Hematopoietic multipotent progenitor cell (in vitro differentiated cells): ENCODE measurements around the gene ADIPOR2. TPM values are rescaled to one million over a fixed set of nuclear protein-coding genes. Genes with fewer than 3 reads are reported as not detected.

Experiments used
- small RNA-seq: library from RNA; depleted of rRNA; stranded (forward); fragments of <200 nt; gene quantifications from one replicate; pipeline ENCODE3, GENCODE V24; 2012
- total RNA-seq: library from RNA; depleted of rRNA; stranded (reverse); fragments of >200 nt; gene quantifications from one replicate; pipeline ENCODE4 v1.2.3, GENCODE V29; 2012

ADIPOR2 gene
- total RNA-seq, 1 donor, result 20.2 TPM

Small RNAs within 50 kb of the gene (small RNA-seq; reads per million reads assigned to genes)
- gene MIR3649, result not detected

Other genes starting within 250 kb of the ADIPOR2 start
- gene FBXL14, start 96.5 kb upstream of the ADIPOR2 start, total RNA-seq, result 39.9 TPM
- 1.1 TPM for gene WNT5B, start 61.8 kb upstream of the ADIPOR2 start, total RNA-seq
- gene LRTM2, start 129.5 kb downstream of the ADIPOR2 start, total RNA-seq, result under 0.01 TPM
- 9.4 TPM for gene CACNA2D4, start 227.6 kb downstream of the ADIPOR2 start, total RNA-seq